Neutrophil (primary cell): Measurements from ENCODE around the gene LPIN1.
"Not testable (repeated sequence)": the region's sequence is repeated elsewhere in the genome, so short reads cannot be mapped to it uniquely, and the experiment has no call there.

Experiments
- H3K27ac ChIP-seq: fragments of 200-600 bp; sonication (generic); 2 replicates; pipeline ENCODE4 v1.5.1; 2016; ENCODE audit warnings: mild to moderate bottlenecking, moderate library complexity
- H3K27me3 ChIP-seq: fragments of 200-600 bp; sonication (generic); 2 replicates; pipeline ENCODE4 v1.6.0; 2016; ENCODE audit warnings: mild to moderate bottlenecking
- H3K36me3 ChIP-seq: fragments of 200-600 bp; sonication (generic); 2 replicates; pipeline ENCODE4 v1.5.1; 2017
- H3K4me1 ChIP-seq, 2 experiments: fragments of 200-600 bp in 1 of 2; sonication (generic) in 1 of 2; 1 replicate in 1 of 2; 2 replicates in 1 of 2; pipeline versions ENCODE4 v1.5.1 to v1.6.1; 2013 to 2016; ENCODE audit warnings: low read depth in 1 of 2, low read length in 1 of 2, mild to moderate bottlenecking in 1 of 2, moderate library complexity in 1 of 2; ENCODE audit not compliant: control insufficient read depth in 1 of 2, insufficient read depth in 1 of 2
- H3K4me3 ChIP-seq, 2 experiments: fragments of 200-600 bp in 1 of 2; sonication (generic) in 1 of 2; 1 replicate in 1 of 2; 2 replicates in 1 of 2; pipeline ENCODE4 v1.5.1; 2013 to 2016; ENCODE audit warnings: low read depth in 1 of 2, low read length in 1 of 2, mild to moderate bottlenecking in 1 of 2, moderate library complexity in 1 of 2
- H3K9me3 ChIP-seq: fragments of 200-600 bp; sonication (generic); 2 replicates; pipeline ENCODE4 v1.5.1; 2016
- CTCF ChIP-seq: fragments of 200-600 bp; sonication (generic); IDR thresholded peaks from 2 replicates; pipeline ENCODE4 v1.5.1; 2016; ENCODE audit warnings: antibody characterized with exemption

LPIN1 gene

GRCh38 chr2:11835403-11835802, 89.0 kb downstream of the LPIN1 start:
- Histone ChIP-seq H3K4me1 (peaks cover 13 to 23% of the 10 kb centered on the region in 2 experiments), H3K36me3 (no peaks in the 10 kb centered on the region), H3K4me3 (no peak overlapping the region), H3K27ac (no peak overlapping the region), H3K27me3 (peaks cover 53% of the 10 kb centered on the region), H3K9me3 (no peaks in the 10 kb centered on the region)
- TF ChIP-seq CTCF, result no peak

- Histone ChIP-seq H3K9me3 (no peaks in the 10 kb centered on the region), H3K4me3 (no peak overlapping the region), H3K27me3 (peaks cover 53% of the 10 kb centered on the region), H3K36me3 (no peaks in the 10 kb centered on the region), H3K27ac (no peak overlapping the region), H3K4me1 (peaks cover 0 to 9% of the 10 kb centered on the region in 2 experiments)
- TF ChIP-seq CTCF, result no peak
These were observed 90.3 kb downstream of the LPIN1 start for GRCh38 chr2:11836647-11837219.

GRCh38 chr2:11837875-11838734, 91.7 kb downstream of the LPIN1 start:
- H3K27ac ChIP-seq, result no peak overlapping the region
- TF ChIP-seq CTCF, result no peak
- H3K4me3 ChIP-seq, result no peak overlapping the region
- H3K4me1 ChIP-seq, result no peaks in the 10 kb centered on the region
- no peaks in the 10 kb centered on the region for H3K36me3 ChIP-seq
- peaks cover 50% of the 10 kb centered on the region for H3K27me3 ChIP-seq
- H3K9me3 ChIP-seq, result no peaks in the 10 kb centered on the region

- Histone ChIP-seq H3K36me3 (no peaks in the 10 kb centered on the region), H3K9me3 (no peaks in the 10 kb centered on the region), H3K4me1 (no peaks in the 10 kb centered on the region), H3K27me3 (peaks cover 39% of the 10 kb centered on the region), H3K4me3 (no peak overlapping the region), H3K27ac (no peak overlapping the region)
- no peak for TF ChIP-seq CTCF
These were observed 93.5 kb downstream of the LPIN1 start for GRCh38 chr2:11839916-11840315.

GRCh38 chr2:11842336-11842735, 95.9 kb downstream of the LPIN1 start:
- Histone ChIP-seq H3K27ac (no peak overlapping the region), H3K4me3 (no peak overlapping the region), H3K4me1 (no peaks in the 10 kb centered on the region), H3K9me3 (no peaks in the 10 kb centered on the region), H3K36me3 (no peaks in the 10 kb centered on the region), H3K27me3 (peaks cover 30% of the 10 kb centered on the region)
- TF ChIP-seq CTCF, result no peak

GRCh38 chr2:11844798-11845197, 98.4 kb downstream of the LPIN1 start:
- not testable (repeated sequence) for H3K36me3 ChIP-seq, H3K27me3 ChIP-seq, H3K4me1 ChIP-seq, H3K9me3 ChIP-seq, H3K4me3 ChIP-seq, H3K27ac ChIP-seq

- H3K27me3 ChIP-seq, H3K9me3 ChIP-seq, H3K36me3 ChIP-seq, H3K4me1 ChIP-seq, H3K27ac ChIP-seq, H3K4me3 ChIP-seq: not testable (repeated sequence)
These were observed 101.5 kb downstream of the LPIN1 start for GRCh38 chr2:11847935-11848334.
